ENCODE measurements around the gene CNTNAP5.

CNTNAP5 gene

DNA sequence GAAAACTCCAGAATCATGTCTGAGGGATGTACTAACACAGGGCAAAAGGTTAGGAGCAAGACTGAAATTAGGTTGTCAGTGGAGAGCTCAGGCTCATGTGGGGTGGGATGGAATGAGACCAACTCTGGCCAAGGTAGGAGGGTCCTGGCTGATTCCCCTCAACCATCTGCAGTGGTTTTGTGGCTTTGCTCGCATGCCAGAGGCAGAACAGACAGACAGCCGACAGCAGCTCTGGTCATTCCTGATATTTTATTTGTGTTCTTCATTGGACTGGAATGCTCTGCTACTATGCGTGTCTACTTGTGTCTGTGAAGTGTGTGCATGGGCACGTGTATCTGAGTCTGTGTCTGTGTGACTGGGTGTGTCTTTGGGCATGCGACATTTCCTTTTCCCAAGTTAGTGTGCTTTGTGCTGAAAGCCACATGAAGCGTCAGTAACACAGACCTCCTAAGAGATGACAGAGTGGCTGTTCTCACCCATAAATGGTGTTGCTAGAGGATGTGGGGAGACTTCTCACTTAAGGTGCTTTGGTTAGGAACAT, 239.5 kb downstream of the CNTNAP5 start:
- H3K18ac ChIP-seq (ENCODE audit: low read depth in 1 of 2, low read length in 2 of 2): no peak overlapping the region
- no peaks in the 10 kb centered on the region for H3K4me1 ChIP-seq (ENCODE audit: control insufficient read depth, insufficient read depth, low read depth, low read length)
- H2BK15ac ChIP-seq (ENCODE audit: low read depth, poor library complexity, severe bottlenecking): no peak overlapping the region
- no peak overlapping the region for H3K4me2 ChIP-seq (ENCODE audit: low read length, poor library complexity, severe bottlenecking)
- no peak overlapping the region for H2BK5ac ChIP-seq (ENCODE audit: low read depth, low read length, poor library complexity, severe bottlenecking)
- H3K9ac ChIP-seq (ENCODE audit: low read length): no peak overlapping the region
- H2BK12ac ChIP-seq (ENCODE audit: low read length in 2 of 2): no peak overlapping the region
- H3K79me1 ChIP-seq (replicated peaks; ENCODE audit: low read length, poor library complexity, severe bottlenecking): no peaks in the 10 kb centered on the region
- no peak for DNase-seq
- WGBS: 73% methylated on average over 6 of the region's 6 CpGs
- no peak overlapping the region for H3K27ac ChIP-seq (ENCODE audit: low read length, poor library complexity, severe bottlenecking)
- no peak overlapping the region for H4K8ac ChIP-seq (ENCODE audit: low read length)
- no peak overlapping the region for H2AK5ac ChIP-seq (ENCODE audit: low read length, severe bottlenecking)
- H3K4ac ChIP-seq (ENCODE audit: low read depth in 1 of 2, low read length in 2 of 2): no peak overlapping the region
- no peaks in the 10 kb centered on the region for H3K36me3 ChIP-seq (ENCODE audit: control insufficient read depth in 1 of 2, insufficient read depth in 2 of 2, low read depth in 1 of 2, low read length in 2 of 2)
- H4K91ac ChIP-seq (ENCODE audit: low read length): no peak overlapping the region
- no peak overlapping the region for H2BK120ac ChIP-seq (ENCODE audit: low read depth, low read length)
- no peak overlapping the region for H3K14ac ChIP-seq (ENCODE audit: low read length in 2 of 2)
- no peaks in the 10 kb centered on the region for H3K27me3 ChIP-seq (ENCODE audit: control insufficient read depth in 1 of 2, insufficient read depth in 1 of 2, low read length in 2 of 2)
- H3K23ac ChIP-seq (ENCODE audit: low read length in 2 of 2): no peak overlapping the region
- H3K4me3 ChIP-seq (ENCODE audit: insufficient read depth in 1 of 2, low read depth in 1 of 2, low read length in 2 of 2): no peak overlapping the region
- no peaks in the 10 kb centered on the region for H3K9me3 ChIP-seq (ENCODE audit: control insufficient read depth, low read length)
- no peak overlapping the region for H2AFZ ChIP-seq (ENCODE audit: low read depth, low read length)

DNA sequence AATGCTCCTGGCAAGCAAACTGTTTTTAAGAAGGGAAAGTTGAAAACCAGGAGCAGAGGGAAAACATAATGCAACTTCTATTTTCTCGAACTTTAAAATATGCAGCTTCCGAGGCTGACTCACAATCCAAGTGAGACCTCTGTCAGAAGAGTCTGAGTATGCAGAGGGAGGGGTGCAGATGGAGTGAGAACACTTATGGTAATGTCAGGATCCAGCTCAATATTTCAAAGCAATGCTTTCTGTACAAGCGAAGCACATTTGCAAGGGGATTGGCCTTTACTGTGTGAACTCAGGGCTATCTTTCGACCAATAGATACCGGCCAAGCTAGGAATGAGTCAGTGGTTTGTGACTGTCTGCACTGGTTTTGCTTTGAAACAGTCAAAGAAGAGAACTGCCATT, 242.7 kb downstream of the CNTNAP5 start:
- Histone ChIP-seq H3K27me3 (ENCODE audit: control insufficient read depth in 1 of 2, insufficient read depth in 1 of 2, low read length in 2 of 2) (no peaks in the 10 kb centered on the region), H3K79me1 (replicated peaks; ENCODE audit: low read length, poor library complexity, severe bottlenecking) (no peaks in the 10 kb centered on the region), H2BK12ac (ENCODE audit: low read length in 2 of 2) (no peak overlapping the region), H3K4ac (ENCODE audit: low read depth in 1 of 2, low read length in 2 of 2) (no peak overlapping the region), H3K27ac (ENCODE audit: low read length, poor library complexity, severe bottlenecking) (no peak overlapping the region), H3K14ac (ENCODE audit: low read length in 2 of 2) (no peak overlapping the region), H3K18ac (ENCODE audit: low read depth in 1 of 2, low read length in 2 of 2) (no peak overlapping the region), H3K9ac (ENCODE audit: low read length) (peak overlapping the region; percentile 45), H3K36me3 (ENCODE audit: control insufficient read depth in 1 of 2, insufficient read depth in 2 of 2, low read depth in 1 of 2, low read length in 2 of 2) (no peaks in the 10 kb centered on the region), H3K4me2 (ENCODE audit: low read length, poor library complexity, severe bottlenecking) (no peak overlapping the region), H2BK15ac (ENCODE audit: low read depth, poor library complexity, severe bottlenecking) (no peak overlapping the region), H3K9me3 (ENCODE audit: control insufficient read depth, low read length) (no peaks in the 10 kb centered on the region), H2AK5ac (ENCODE audit: low read length, severe bottlenecking) (no peak overlapping the region), H2BK5ac (ENCODE audit: low read depth, low read length, poor library complexity, severe bottlenecking) (no peak overlapping the region), H4K91ac (ENCODE audit: low read length) (no peak overlapping the region), H2BK120ac (ENCODE audit: low read depth, low read length) (no peak overlapping the region), H3K23ac (ENCODE audit: low read length in 2 of 2) (no peak overlapping the region), H3K4me1 (ENCODE audit: control insufficient read depth, insufficient read depth, low read depth, low read length) (no peaks in the 10 kb centered on the region), H3K4me3 (ENCODE audit: insufficient read depth in 1 of 2, low read depth in 1 of 2, low read length in 2 of 2) (no peak overlapping the region), H2AFZ (ENCODE audit: low read depth, low read length) (no peak overlapping the region), H4K8ac (ENCODE audit: low read length) (no peak overlapping the region)
- WGBS: 65% methylated on average over 5 of the region's 5 CpGs
- DNase-seq: peak; percentile 47

DNA sequence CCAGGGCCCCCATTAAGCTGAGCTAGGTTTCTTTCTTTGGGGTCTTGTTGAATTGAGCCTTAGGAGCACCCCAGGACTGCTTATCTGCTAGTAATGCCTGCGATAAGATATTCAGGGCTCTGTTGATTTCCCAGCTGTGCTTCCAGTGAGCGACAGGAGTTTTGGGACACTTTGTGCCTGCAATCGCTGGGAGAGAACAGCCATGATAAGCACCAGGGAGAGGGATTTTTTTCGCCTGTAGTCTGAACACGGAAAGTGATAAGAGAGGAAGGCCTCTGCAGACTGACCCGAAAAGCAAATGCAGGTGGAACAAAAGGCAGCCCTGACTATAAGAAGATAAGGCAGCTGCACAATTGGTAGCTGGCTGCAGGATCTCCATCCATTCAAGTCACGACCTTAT, 244.3 kb downstream of the CNTNAP5 start:
- H3K4me3 ChIP-seq (ENCODE audit: insufficient read depth in 1 of 2, low read depth in 1 of 2, low read length in 2 of 2): no peak overlapping the region
- no peaks in the 10 kb centered on the region for H3K9me3 ChIP-seq (ENCODE audit: control insufficient read depth, low read length)
- H3K4me2 ChIP-seq (ENCODE audit: low read length, poor library complexity, severe bottlenecking): no peak overlapping the region
- DNase-seq: no peak
- H3K27ac ChIP-seq (ENCODE audit: low read length, poor library complexity, severe bottlenecking): no peak overlapping the region
- H4K91ac ChIP-seq (ENCODE audit: low read length): no peak overlapping the region
- no peak overlapping the region for H3K23ac ChIP-seq (ENCODE audit: low read length in 2 of 2)
- no peak overlapping the region for H2BK12ac ChIP-seq (ENCODE audit: low read length in 2 of 2)
- no peak overlapping the region for H2AFZ ChIP-seq (ENCODE audit: low read depth, low read length)
- H3K18ac ChIP-seq (ENCODE audit: low read depth in 1 of 2, low read length in 2 of 2): no peak overlapping the region
- H4K8ac ChIP-seq (ENCODE audit: low read length): no peak overlapping the region
- H3K27me3 ChIP-seq (ENCODE audit: control insufficient read depth in 1 of 2, insufficient read depth in 1 of 2, low read length in 2 of 2): no peaks in the 10 kb centered on the region
- H2BK5ac ChIP-seq (ENCODE audit: low read depth, low read length, poor library complexity, severe bottlenecking): no peak overlapping the region
- H3K4ac ChIP-seq (ENCODE audit: low read depth in 1 of 2, low read length in 2 of 2): no peak overlapping the region
- no peaks in the 10 kb centered on the region for H3K36me3 ChIP-seq (ENCODE audit: control insufficient read depth in 1 of 2, insufficient read depth in 2 of 2, low read depth in 1 of 2, low read length in 2 of 2)
- H3K79me1 ChIP-seq (replicated peaks; ENCODE audit: low read length, poor library complexity, severe bottlenecking): no peaks in the 10 kb centered on the region
- H2BK120ac ChIP-seq (ENCODE audit: low read depth, low read length): no peak overlapping the region
- no peak overlapping the region for H2AK5ac ChIP-seq (ENCODE audit: low read length, severe bottlenecking)
- no peak overlapping the region for H2BK15ac ChIP-seq (ENCODE audit: low read depth, poor library complexity, severe bottlenecking)
- 70% methylated on average over 6 of the region's 7 CpGs for WGBS
- H3K4me1 ChIP-seq (ENCODE audit: control insufficient read depth, insufficient read depth, low read depth, low read length): no peaks in the 10 kb centered on the region
- no peak overlapping the region for H3K14ac ChIP-seq (ENCODE audit: low read length in 2 of 2)
- H3K9ac ChIP-seq (ENCODE audit: low read length): no peak overlapping the region

DNA sequence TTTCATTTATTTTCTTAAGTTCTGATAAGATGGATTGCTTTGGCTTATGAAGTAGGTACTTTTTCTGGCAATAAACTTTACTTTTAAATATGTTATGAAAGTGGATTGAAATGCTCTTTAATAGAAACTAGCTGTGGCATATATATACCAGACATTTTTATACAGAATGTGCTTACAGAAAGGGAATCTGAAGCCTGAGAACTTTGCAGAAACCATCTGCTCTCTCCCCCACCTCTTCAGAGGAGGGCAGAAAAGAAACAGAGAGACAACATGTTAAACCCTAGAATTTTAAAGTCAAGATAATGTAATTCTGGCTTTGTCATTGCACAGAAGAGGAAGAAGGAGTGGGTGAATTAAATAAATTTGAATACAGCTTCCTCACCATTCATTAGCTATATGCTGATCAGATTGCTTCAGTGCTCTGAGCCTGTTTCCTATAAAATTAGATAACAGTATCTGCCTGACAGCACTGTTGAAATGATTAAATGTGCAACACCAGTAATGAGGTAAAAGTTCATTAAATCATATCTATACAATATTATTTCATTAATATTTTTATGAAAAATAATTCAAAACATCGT, 247.3 kb downstream of the CNTNAP5 start:
- no peak overlapping the region for H2BK120ac ChIP-seq (ENCODE audit: low read depth, low read length)
- H3K4ac ChIP-seq (ENCODE audit: low read depth in 1 of 2, low read length in 2 of 2): no peak overlapping the region
- H3K36me3 ChIP-seq (ENCODE audit: control insufficient read depth in 1 of 2, insufficient read depth in 2 of 2, low read depth in 1 of 2, low read length in 2 of 2): no peaks in the 10 kb centered on the region
- H3K79me1 ChIP-seq (replicated peaks; ENCODE audit: low read length, poor library complexity, severe bottlenecking): no peaks in the 10 kb centered on the region
- H3K14ac ChIP-seq (ENCODE audit: low read length in 2 of 2): no peak overlapping the region
- no peak overlapping the region for H3K4me2 ChIP-seq (ENCODE audit: low read length, poor library complexity, severe bottlenecking)
- no CpG with 5 or more reads among the region's 1 CpG for WGBS
- no peak overlapping the region for H4K8ac ChIP-seq (ENCODE audit: low read length)
- H3K4me3 ChIP-seq (ENCODE audit: insufficient read depth in 1 of 2, low read depth in 1 of 2, low read length in 2 of 2): no peak overlapping the region
- DNase-seq: no peak
- H3K23ac ChIP-seq (ENCODE audit: low read length in 2 of 2): no peak overlapping the region
- no peak overlapping the region for H2BK15ac ChIP-seq (ENCODE audit: low read depth, poor library complexity, severe bottlenecking)
- H4K91ac ChIP-seq (ENCODE audit: low read length): no peak overlapping the region
- H2AK5ac ChIP-seq (ENCODE audit: low read length, severe bottlenecking): no peak overlapping the region
- H2BK12ac ChIP-seq (ENCODE audit: low read length in 2 of 2): no peak overlapping the region
- H3K18ac ChIP-seq (ENCODE audit: low read depth in 1 of 2, low read length in 2 of 2): no peak overlapping the region
- no peaks in the 10 kb centered on the region for H3K9me3 ChIP-seq (ENCODE audit: control insufficient read depth, low read length)
- H2BK5ac ChIP-seq (ENCODE audit: low read depth, low read length, poor library complexity, severe bottlenecking): no peak overlapping the region
- no peaks in the 10 kb centered on the region for H3K4me1 ChIP-seq (ENCODE audit: control insufficient read depth, insufficient read depth, low read depth, low read length)
- no peak overlapping the region for H3K27ac ChIP-seq (ENCODE audit: low read length, poor library complexity, severe bottlenecking)
- H3K9ac ChIP-seq (ENCODE audit: low read length): no peak overlapping the region
- no peak overlapping the region for H2AFZ ChIP-seq (ENCODE audit: low read depth, low read length)
- no peaks in the 10 kb centered on the region for H3K27me3 ChIP-seq (ENCODE audit: control insufficient read depth in 1 of 2, insufficient read depth in 1 of 2, low read length in 2 of 2)
